OCI-M2 (cell line): ENCODE data around the gene ZNF732.
A peak's percentile ranks its signal among the peaks of the same experiment; 100 is the strongest.
"Not testable (repeated sequence)": the region's sequence is repeated elsewhere in the genome, so short reads cannot be mapped to it uniquely, and the experiment has no call there.

ENCODE experiments used
- DNase-seq: peaks from one replicate; lab custom pipeline; 2025; ENCODE audit not compliant: unreplicated experiment; lab: John Stamatoyannopoulos, UW

The ZNF732 gene

DNA sequence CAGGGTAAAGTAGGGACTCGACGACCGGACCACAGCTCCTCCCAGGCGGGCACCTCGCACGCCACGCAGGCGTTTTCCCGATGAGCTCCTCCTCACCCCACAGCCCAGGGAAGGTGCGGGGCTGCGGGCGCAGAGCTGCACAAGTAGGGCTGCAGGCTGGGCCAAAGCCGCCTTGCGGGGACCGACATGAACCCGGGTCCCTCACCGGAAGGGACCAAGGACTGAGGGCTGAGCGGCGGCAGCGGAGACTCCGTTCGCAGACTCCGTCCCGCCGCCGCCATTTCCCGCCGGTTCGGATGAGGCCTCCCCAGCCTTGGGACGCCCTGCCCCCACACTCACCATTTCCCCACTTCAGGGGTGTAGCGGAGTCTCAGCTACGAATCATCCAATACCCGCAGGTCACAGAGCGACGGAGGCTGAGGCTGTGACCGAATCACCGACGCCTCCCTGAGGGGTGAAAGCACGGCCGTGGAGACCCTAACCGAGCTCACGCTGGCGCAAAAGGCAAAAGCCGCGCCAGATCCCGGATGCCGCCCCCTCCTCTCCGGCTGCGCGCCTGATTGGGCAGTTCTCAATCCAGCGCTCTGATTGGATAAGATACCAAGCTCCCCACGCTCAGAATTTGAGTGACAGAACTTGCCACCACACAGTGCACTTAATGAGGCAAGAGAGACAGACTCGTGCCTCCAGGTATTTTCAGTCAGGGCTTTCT is at the start of gene ZNF732:
Gene ZNF732, minus strand, starts transcription at position 506 of the 712 bp plus-strand sequence. Its CDS starts 164 bp downstream, at position 342.
- DNase-seq, result no peak

DNA sequence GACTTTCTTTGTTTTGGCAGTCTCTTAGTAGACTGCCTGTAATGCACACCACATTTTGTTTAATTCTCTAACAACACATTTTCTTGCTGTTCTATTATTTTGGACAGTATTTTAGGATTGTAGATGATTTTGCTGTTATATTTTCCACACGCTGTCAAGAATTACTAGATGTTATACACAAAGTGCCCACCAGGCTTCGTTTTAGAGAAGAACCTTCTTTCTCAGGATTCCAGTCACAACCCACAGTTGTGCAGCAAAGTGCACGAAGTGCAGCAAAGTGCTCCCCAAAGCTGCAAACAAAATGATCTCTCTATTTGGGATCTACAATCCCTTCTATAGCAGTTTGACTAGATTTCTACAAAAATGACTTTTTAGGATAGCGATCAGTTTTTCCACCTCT is 34.7 kb upstream of the ZNF732 start:
- no peak for DNase-seq

DNA sequence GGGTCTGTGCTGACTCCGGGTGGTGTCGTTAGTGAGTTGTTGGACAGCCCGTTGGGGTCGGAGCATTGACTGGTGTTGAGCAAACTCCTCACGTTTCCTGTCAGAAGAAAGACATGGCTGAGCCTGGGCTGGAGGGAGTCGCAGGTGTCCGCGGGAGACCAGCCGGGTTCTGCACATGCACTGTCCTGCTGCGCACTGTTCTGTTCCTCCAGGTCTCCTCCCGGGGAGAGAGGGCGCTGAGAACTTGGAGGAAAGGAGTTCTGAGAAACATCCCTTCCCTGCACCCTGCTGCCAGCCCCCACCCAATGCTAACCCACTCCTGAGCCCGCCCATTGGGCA is 33.5 kb upstream of the ZNF732 start:
- DNase-seq, result no peak

DNA sequence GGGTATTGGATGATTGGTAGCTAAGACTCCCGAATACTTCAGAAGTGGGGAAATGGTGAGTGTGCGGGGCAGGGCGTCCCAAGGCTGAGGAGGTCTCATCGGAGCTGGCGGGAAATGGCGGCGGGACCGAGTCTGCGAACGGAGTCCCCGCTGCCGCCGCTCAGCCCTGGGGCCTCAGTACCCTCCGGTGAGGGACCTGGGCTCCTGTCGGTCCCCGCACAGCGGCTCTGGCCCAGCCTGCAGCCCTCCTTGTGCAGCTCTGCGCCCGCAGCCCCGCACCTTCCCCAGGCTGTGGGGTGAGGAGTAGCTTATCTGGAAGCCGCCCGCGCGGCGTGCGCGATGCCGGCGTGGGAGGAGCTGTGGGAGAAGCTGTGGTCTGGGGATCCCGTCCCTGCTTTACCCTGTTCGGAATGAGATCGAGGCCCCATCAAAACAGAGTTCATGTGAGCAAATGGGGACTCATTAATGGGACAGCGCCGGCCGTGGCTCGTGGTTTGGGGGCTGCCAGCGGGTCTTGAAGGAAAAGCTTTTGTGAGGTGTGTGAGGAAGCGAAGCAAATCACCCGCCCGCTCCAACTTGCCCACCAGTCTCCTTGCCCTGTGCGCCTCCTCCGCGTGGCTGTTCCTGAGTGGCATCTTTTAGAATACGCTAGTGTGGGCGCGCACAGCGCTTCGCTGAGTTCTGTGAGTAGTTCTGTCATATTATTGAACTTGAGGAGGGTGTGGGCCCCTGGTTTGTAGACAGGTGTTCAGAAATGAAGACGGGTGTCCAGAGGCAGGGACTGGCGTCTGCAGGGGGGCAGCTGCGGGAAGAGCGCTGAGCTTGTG is 32.9 kb upstream of the ZNF732 start:
- no peak for DNase-seq

DNA sequence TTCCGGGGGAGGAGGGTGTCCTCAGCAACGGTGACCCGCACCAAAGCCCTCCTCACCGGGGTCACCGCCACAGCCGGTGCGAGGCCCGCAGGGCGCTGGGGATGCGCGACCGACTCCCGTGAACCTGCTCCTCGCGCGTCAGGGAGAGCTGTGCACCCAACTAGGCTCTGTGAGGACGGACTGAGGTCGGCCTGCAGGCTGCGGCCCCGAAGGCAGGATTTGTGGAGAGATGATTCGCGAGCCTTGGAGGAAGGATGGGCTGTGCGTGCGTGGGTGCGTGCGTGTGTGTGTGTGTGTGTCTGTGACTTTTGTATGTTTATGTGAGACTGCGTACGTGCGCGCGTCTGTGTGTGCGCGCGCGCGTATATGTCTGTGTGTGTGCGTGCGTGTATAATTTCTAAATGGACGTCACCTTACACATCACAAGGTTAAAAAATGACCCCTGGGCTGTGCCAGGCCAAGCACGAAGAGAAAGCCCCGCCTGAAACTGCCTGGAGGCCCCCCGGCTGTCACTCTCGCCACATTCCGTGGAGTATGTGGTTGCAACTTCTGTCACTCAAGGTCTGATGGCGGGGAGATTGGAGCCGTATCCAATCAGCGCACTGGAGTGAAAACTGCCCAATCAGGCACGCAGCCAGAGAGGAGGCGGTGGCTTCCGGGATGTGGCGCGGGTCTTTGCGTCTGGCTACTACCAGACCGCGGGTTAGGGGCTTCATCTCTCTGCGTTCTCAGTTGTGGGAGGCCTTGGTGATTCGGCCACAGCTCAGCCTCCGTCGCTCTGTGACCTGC is 32.1 kb upstream of the ZNF732 start, which contains the start of gene ZNF141:
Gene ZNF141, plus strand, starts transcription at position 672 of the 789 bp plus-strand sequence. CDS start 170 bp downstream, outside the sequence.
- peak; percentile 70 for DNase-seq

DNA sequence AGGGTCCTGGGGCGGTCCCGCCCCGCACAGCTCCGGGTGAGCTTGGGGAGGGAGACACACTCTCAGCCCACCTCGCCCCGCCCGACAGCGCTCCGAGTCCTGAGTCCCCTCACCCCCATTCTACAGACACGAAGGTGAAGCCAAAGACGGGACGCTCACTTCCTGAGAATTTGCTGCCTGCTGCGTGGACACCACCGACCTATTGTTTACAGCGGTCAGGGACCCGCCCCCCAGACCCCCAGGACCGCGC is 31.5 kb upstream of the ZNF732 start:
- DNase-seq, result no peak

DNA sequence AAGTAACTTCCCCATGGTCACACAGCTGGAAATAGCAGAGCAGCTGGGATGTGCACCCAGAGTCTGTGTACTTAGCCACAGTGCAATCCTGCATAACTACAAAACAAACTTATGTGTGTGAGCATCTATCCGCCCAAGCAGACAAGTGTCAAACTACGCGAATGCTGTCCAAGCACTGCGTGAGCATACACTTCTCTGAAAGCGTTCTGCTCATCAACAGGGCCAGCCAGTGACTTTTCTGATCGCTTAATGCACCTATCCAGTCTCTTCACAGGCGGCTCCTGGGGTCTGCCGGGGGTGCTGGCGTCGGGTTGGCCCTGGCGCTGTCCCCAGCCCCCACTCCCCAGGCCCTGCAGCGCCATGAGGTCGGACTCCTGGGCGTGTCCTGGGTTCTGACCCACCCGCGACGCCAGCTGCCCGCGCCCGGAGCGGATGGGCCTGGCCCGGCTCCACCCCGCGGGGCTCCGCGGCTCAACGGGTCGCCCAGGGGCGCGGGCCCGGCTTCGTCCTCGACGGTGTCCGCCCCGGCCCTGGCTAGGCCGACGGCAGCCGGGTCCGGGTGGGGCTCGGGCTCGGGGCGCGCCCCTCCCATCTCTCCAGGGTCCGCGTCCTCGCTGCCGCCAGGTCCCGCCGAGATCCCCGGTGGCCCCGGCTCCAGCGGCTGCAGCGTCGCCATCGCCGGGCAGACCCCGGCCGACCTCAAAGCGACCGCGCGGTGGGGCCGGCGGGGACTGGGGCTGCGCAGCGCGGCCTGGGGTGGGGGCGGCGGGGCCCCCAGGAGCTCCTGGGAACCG is 31.0 kb upstream of the ZNF732 start:
- DNase-seq, result peak; percentile 26

DNA sequence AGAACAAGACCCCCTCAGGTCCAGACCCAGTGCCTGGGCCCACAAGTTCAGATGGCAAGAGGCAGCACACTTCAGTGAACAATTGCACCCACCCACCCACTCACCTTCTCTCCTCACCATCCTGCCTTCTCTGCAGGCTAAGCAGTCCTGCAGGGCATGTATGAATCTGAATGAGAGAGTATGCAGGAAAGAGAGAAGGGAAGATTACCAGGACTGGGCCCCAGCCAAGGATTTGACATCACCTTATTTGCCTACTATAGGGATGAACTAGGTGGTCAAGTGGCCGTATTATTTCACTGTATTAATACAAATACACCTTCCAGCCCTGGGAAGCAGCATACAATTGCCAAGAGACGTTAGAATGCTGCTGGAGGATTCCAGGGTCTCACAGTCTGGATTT is 30.2 kb upstream of the ZNF732 start:
- no peak for DNase-seq

DNA sequence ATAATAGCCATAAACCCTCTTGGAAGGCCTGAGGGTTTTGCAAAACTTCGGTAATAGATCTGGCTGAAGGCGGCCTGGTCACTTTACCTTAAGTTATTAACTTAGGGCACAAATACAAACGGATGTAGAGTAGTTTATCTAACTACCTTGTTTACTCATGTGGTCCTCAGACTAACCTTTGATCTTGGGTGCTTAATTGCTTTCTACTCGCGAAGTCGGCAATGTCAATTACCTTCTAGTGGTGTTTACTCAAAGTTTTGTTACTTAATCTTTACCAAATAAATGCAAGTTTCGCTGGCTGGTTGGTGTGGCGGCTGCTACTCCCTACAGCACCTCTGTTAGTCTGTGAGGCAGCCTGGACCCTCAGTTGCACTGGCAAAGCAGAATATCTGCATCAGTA is 23.5 kb upstream of the ZNF732 start:
- no peak for DNase-seq

DNA sequence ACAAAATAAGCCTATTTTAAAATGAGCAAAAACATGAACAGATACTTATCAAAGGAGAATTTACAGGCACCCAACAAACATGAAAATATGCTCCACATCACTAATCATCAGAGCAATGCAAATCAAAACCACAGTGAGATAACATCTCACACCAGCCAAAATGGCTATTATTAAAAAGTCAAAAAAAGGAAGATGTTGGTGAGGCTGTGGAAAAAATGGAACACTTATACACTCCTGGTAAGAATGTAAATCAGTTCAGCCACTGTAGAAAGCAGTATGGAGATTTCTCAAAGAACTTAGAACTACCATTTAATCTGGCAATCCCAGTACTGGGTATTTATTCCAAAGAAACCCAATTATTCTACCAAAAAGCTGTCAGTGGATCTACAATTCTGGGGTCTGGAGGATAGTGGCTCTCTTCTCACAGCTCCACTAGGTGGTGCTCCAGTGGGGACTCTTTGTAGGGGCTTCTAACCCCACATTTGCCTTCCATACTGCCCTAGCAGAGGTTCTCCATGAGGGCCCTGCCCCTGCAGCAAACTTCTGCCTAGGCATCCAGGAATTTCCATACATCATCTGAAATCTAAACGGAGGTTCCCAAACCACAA is 9.1 kb upstream of the ZNF732 start:
- DNase-seq, result no peak

DNA sequence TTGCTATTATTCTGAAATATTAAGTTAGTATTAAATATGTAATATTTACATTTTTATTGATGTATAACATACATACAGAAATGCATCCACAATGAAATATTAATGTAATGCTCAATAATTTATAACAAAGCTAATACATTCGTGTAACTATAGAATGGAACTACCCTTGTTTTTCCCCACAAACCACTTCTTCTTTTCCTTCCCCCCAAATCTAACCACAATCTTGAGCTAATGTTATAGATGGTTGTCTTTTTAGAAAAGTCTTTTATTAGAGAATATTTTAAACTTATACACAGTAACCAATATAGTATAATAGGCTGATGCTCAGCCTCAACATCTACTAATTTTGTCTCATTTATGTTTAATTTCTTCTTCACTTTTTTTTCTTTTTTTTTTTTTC is 4.5 kb upstream of the ZNF732 start:
- DNase-seq, result no peak

DNA sequence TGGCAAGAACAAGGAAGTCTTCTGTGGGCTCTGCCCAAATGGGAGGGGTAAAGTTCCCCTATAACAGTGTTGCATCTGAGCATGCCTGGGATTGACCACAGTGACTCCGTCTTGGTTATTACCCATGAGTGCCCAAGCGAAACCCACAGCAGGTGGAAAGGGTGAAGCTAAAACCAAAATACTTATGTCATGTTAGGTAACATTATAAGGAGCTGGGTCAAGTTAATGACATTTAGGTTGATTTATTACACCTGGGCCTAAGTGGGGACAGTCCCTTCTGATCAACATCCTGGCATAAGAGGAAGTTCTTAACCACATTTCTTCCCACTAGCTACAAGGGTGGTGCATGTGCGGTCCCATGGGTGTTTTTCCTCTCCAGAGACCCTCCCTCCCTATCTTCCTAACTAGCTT is 1.3 kb upstream of the ZNF732 start:
- no peak for DNase-seq

DNA sequence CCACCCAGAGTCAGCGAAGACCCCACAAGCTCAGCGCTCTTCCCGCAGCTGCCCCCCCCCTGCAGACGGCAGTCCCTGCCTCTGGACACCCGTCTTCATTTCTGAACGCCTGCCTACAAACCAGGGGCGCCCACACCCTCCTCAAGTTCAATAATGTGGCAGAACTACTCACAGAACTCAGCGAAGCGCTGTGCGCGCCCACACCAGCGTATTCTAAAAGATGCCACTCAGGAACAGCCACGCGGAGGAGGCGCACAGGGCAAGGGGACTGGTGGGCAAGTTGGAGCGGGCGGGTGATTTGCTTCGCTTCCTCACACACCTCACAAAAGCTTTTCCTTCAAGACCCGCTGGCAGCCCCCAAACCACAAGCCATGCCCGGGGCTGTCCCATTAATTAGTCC is 758 bp downstream of the ZNF732 start:
- DNase-seq, result not testable (repeated sequence)

DNA sequence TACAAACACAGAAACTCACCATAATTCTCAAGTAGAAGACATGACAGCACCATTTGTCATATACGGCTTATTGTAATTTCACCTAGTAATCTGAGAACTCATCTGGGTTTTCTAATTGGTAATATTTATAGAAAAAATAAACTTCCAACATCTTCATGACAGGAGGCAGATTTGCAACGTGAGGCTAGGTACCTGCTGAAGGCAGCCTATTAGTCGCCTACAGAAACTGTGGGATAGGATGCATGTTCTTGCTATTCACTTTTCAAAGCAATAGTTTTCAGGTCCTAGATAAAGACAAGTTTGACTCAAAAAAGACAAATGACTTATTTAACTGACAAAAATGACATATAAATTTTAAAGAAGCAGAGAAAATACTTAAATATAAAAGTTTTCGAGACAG is 2.9 kb downstream of the ZNF732 start:
- no peak for DNase-seq

DNA sequence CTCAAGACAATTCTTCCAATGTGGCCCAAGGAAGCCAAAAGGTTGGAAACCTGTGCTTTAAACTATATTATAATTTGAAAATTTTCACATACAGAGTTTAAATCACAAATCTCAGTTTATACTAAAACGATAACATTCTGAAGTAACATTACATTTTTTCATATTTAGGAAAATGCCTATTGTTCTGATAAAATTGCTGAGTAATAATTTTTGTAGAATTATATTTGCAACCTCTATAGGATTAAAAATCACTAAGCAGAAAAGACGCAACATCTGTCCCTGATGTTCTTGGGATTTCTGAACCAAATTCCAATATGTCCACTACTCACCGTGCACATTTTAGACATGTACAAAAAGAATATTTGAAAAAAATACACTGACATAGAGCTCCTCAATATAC is 10.5 kb downstream of the ZNF732 start:
- no peak for DNase-seq

DNA sequence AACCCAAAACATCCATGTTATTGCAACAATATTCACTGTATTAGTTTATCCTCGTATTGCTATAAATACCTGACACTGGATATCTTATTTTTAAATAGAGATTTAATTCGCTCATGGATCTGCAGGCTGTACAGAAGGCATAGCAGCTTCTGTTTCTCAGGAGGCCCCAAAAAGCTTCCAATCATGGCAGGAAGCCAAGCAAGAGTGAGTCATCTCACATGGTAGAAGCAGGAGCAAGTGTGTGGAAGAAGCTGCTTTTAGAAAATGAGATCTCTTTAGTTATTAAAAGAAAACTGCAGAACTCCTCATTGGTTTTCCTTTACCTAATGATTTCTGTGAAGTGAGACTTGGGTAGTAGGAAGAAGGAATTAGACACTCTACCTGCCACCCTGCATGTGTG is 16.4 kb downstream of the ZNF732 start:
- DNase-seq, result no peak

DNA sequence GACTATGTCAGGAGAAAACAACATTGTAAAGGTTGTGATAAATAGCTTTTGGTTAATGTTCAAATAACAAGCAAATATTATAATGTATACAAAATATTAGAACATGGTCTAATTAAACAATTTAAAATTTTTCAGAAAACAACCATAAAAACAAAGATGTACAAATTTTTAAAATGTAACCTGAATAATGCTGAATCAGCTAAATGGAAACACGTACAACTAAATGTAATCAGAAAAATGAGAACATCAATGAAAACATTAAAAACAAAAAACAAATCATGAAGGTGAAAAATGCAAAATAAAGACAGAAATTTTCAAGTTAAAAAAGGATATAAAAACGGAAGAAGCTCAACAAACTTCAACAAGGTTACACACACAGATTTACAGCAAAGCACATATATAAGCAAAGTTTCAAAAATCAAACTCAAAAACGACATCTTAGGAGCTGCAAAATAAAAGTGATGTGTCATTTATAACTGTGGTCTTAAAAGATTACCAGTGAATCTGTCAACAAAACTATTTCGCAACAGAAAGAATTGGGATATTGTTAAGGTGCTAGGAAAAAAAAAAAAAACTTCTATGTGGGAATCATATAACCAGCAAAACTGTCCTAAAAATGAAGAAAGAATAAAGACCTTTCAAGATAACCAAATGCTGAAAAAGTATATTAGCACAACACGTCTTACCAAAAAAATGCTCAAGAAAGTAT is 31.8 kb downstream of the ZNF732 start:
- no peak for DNase-seq

DNA sequence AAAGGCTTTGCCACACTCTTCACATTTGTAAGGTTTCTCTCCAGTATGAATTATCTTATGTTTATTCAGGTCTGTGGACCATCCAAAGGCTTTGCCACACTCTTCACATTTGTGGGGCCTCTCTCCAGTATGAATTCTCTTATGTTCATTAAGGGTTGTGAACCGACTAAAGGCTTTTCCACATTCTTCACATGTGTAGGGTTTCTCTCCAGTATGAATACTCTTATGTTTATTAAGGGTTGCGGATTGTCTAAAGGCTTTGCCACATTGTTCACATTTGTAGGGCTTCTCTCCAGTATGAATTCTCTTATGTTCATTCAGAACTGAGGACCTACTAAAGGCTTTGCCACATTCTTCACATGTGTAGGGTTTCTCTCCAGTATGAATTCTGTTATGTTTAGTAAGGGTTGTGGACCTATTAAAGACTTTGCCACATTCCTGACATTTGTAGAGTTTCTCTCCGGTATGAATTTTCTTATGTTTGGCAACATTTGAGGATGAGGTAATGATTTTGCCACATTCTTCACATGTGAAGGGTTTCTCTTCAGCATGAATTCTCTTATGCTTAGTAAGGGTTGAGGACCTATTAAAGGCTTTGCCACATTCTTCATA is 33.7 kb downstream of the ZNF732 start:
- no peak for DNase-seq

DNA sequence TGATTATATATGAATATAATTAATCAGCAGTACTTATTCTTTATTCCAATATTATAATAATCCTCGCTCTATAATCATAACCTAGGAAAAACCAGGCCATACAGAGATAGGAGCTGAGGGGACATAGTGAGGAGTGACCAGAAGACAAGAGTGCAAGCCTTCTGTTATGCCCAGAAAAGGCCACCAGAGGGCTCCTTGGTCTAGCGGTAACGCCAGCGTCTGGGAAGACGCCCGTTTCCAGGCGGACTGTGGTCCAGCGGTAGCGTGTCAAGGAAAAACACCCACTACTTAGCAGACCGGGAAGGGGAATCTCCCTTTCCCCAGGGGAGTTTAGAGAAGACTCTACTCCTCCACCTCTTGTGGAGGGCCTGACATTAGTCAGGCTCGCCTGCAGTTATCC is 46.0 kb downstream of the ZNF732 start:
- not testable (repeated sequence) for DNase-seq

DNA sequence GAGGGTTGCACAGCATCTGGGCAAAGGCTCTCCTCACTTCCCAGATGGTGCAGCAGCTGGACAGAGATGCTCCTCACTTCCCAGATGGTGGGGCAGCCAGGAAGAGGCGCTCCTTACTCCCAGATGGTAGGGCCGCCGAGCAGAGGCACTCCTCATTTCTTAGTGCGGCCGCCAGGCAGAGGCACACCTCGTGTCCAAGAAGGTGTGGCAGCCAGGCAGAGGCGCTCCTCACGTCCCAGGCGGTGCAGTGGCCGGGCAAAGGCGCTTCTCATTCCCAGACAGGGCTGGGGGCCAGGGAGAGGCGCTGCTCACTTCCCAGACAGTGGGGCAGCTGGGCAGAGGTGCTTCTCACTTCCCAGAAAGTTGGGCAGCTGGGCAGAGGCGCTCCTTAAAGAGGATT is 48.8 kb downstream of the ZNF732 start:
- no peak for DNase-seq
